GM21717 (cell line): ENCODE data around the gene ATRX.
"Not testable (repeated sequence)": the region's sequence is repeated elsewhere in the genome, so short reads cannot be mapped to it uniquely, and the experiment has no call there.

Experiments used
- ATAC-seq: cut with Tn5 transposase; IDR thresholded peaks from one replicate; pipeline ENCODE4 v1.9.1; 2021; ENCODE audit warnings: mild to moderate bottlenecking, moderate library complexity; ENCODE audit not compliant: unreplicated experiment

ATRX gene

DNA sequence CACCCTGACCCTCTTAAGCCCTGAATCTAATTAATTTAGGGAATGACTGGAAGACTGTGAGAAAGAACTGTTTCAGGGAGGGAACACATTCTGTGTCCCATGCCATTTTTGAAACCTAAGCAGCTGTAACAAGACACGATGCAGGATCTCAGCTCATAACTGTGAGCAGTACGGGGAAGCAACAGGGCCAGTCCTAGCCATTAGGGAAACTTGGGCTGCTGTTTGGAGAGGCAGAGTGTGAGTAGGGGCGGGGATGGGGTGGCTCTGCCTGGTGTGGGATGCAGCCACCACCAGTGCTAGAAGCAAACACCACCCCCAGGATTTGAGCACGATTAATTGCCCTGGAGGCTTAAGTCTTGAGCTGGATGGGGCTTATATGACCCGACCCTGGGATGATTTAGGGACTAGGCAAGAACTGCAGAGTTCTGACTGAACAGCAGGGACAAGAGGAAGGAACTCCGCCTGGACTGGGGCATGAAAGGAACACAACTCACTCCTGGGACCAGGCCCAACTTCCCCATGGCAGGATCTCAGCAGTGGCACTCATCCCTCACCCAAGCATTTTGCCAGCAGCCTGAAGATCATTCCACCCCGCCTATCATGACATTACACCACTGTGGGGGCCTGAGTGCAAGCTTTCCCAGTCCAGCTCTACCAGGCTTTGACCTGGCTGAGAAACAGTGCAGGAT lies 43.1 kb downstream of the ATRX start:
- ATAC-seq: no peak

DNA sequence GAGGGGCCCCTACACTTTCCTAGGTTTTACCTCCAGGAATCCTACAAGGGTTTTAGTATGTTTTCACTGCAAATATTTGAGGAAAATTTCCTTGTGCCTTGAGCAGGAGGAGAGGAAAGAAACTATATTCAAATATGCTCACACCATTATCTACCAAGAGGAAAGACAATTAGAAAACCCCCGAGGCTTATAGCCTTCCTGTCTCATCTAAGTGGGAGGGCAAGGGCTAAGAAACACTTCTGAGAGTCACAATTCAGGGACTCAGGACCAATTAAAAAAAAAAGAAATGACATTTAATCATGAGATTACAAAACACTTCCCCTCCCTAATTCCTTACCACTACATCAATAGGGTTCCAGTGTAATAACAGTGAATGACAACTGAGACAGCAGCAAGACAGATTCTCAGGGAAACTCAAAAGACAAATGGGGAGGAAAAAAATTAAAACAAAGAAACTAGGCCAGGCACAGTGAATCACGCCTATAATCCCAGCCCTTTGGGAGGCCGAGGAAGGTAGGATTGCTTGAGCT lies 45.6 kb downstream of the ATRX start:
- no peak for ATAC-seq

DNA sequence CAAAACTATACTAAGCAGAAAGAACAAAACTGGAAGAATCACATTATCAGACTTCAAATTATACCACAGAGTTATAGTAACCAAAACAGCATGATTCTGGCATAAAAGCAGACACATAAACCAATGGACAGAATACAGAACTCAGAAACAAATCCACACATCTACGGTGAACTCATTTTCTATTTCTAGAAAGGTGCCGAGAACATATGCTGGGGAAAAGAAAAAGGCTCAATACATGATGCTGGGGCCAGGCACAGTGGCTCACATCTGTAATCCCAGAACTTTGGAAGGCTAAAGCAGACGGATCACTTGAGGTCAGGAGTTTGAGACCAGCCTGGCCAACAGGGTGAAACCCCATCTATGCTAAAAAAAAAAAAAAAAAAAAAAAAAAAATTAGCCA lies 52.7 kb downstream of the ATRX start:
- no peak for ATAC-seq

DNA sequence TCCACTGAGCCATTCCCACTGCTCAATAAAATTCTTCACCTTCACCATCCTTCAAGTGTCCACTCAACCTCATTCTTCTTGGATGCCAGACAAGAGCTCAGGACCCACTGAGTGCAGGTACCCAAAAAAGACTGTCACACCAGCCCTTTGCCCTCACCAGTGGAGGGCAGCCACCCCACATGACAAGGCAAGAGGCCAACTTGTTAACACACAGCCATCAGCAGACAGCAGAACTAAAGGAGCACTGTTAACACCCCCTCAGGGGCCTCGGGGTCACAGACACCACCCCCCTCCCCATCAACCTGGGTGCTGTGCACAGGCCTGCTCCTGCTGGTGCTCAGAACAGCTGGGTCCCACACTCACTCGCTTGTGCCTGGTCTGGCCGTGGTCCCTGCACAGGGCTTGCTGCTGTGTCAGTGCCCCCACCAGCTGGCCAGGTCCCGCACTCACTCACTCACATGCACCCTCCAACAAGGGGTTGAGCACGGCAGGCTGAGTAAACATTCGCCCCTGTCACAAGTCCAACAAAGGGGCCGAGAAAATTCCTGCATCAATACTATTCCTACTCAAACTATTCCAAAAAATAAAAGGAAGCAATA lies 54.1 kb downstream of the ATRX start:
- no peak for ATAC-seq

DNA sequence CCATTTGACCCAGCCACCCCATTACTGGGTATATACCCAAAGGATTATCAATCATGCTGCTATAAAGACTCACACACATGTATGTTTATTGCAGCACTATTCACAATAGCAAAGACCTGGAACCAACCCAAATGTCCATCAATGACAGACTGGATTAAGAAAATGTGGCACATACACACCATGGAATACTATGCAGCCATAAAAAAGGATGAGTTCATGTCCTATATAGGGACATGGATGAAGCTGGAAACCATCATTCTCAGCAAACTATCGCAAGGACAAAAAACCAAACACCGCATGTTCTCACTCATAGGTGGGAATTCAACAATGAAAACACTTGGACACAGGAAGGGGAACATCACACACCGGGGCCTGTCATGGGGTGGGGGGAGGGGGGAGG lies 59.9 kb downstream of the ATRX start:
- not testable (repeated sequence) for ATAC-seq

DNA sequence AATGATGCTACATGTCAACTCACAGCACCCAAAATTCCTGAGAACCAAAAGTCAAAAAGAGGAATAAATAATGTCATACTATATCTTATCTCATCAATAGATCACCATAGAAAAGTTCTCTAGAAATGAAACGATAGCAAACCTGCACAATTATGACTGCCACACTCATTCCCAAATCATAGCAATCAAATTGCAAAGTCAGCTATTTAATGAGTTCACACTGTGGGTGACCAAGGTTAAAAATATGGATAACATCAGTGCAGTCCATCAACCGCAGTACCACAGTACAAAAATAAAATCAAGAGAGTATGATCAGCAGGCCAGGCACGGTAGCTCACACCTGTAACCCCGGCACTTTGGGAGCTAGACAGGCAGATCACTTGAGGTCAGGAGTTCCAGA lies 62.3 kb downstream of the ATRX start:
- no peak for ATAC-seq

DNA sequence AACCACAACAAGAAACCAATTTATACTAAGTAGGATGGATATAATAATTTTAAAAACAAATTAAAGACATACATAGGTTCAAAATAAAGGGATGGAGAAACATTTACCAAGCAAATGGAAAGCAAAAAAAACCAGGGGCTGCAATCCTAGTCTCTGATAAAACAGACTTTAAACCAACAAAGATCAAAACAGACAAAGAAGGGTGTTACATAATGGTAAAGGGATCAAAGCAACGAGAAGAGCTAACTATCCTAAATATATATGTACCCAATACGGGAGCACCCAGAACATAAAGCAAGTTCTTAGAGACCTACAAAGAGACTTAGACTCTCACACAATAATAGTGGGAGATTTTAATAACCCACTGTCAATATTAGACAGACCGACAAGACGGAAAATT lies 66.6 kb downstream of the ATRX start:
- ATAC-seq: no peak

DNA sequence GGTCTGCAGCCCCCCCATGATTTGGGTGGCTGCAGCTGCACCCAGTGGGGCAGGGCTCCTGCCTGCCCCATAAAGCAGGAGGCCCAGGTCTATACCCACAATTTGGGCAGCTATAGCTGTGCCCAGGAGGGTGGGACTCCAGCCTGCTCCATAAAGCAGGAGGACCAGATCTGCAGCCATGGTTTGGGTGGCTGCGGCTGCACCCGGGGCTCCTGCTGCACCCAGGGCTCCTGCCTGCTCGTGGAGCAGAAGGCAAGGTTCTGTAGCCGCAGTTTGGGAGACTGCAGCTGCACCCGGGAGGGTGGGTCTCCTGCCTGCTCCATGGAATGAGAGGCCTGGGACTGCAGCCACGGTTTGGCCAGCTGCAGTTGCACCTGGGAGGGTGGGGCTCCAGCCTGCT lies 81.1 kb downstream of the ATRX start:
- ATAC-seq: no peak

DNA sequence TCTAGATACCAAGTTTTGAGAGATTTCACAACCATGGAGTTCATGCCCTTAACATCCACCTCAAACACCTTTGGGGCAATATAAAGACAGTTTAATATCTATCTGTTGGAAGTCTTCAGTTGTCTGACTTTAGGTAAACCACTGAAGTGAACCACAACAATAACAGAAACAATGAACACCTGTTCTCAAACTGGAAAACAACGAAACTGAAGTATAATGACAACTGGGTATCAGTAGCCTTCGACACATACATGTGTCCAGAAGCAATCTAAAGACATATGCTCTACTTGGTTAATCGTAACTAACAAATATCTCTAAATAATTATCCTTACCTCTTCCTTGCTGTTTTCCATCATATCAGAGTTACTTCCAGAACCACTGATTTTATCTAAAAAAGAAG lies 87.8 kb downstream of the ATRX start:
- ATAC-seq: no peak

DNA sequence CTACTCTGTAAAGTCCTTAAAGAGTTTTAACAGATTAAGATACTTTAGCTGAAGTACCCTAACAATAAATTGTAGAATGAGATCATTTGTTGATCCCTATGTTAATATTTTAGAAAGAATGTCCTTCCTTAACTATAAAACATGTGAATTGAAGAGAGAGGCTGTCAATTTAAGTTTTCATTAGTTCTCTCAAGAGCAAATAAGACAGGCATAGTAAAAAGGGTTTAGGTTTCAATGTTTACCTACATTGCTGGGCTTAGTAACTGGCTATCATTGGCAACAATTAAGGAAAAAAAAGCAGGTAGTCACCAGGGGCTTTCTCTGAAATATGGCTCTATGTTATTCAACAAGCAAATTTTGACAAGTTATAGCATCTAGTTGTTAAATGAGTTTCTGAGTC lies 91.5 kb downstream of the ATRX start:
- ATAC-seq: no peak

DNA sequence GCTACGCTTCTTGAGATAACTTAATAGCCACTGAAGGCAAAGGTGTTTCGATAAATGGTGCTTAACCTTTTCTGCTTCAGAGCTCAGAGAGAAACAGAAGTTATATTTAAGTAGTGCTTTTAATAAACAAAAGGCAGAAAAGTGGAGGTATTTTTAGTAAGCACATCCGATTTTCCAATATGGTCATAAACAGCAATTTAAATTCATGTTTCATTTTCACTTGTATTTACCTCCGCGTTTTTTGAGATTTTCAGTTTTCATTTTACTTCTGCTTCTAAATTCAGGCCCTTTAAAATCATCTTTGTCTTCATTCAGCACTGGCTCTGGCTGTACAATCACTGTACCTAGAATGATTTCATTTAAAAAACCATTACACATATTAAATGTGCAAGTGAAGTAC lies 92.4 kb downstream of the ATRX start:
- no peak for ATAC-seq

DNA sequence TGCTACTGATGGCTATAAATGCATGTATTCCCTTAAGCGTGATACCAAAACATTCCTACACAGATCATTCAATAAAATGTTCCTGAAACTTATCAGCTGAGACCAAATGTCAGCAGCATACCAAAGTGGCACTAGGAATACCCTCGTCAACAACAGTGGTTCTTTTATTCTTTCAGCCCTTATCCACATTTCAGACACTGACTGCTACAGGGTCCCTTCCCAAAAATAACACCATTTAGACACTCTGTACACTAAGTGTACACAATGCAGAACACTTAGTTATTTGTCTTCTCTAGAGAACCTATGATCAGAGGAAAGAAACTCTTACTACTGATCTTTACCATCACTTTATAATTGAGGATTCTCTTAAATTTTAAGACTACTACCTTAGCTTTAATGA lies 94.1 kb downstream of the ATRX start:
- no peak for ATAC-seq

DNA sequence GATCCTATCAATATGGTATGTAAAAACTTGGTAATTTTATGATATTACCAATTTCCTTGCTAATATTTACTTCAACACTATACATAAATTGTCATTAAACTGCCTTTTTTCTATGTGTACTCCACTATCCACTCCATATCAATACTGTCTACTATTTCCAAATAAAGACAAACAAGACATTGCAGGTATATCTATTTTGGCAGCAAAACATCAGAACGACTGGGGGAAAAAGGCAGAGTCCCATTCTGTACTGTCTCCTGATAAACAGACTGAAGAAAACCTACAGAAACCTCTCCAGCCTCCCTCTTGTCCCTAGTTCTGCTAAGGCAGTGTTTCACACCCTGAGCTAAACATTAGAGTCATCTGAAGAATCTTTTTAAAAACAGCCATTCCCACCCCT lies 96.6 kb downstream of the ATRX start:
- no peak for ATAC-seq

DNA sequence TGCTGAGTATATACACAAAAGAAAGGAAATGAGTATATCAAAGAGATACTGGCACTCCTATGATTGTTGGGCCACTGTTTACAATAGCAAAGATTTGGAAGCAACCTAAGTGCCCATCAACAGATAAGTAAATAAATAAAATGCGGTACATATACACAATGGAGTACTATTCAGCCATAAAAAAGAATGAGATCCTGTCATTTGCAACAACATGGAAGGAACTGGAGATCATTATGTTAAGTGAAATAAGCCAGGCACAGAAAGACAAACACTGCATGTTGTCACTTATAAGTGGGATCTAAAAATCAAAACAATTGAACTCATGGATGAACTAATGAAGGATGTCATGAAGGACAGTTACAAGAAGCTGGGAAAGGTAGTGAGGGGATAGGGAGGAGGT lies 100.3 kb downstream of the ATRX start:
- not testable (repeated sequence) for ATAC-seq

DNA sequence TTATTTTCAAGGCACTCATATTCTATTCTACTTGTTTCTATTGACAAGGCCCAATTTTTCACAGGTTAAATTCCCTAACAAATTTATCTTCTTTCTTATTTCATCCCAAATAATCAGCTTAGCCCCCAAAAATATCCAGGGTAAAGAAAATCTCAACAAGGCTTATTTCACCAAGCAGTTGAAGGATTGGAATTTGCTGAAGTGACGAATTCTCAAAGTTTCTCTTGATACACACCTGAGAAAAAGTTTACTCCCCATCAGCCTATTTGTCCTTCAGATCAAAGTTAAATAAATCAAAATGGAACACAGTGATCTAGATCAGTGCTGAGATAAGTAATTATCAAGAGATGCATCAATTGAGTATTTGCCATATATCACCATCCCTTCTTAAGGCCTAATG lies 106.9 kb downstream of the ATRX start:
- no peak for ATAC-seq

DNA sequence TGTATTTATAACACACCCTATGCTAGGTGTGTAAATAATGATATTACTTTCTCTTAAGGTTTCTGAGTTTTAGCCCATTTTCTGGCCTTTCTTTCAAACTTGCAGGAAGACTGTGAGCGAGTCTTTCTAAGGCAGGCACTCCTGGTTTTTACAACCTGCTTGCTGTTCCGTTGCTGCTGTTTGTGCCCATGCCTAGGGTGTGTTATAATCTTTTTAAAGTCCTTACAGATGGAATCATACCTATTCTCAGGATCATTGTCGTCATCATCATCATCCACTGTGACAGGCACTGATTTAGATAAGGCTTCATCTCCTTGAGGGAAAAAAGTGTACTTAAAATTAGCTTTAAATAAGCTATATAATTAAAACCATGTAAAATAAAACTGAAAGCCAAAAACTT lies 110.0 kb downstream of the ATRX start:
- no peak for ATAC-seq

DNA sequence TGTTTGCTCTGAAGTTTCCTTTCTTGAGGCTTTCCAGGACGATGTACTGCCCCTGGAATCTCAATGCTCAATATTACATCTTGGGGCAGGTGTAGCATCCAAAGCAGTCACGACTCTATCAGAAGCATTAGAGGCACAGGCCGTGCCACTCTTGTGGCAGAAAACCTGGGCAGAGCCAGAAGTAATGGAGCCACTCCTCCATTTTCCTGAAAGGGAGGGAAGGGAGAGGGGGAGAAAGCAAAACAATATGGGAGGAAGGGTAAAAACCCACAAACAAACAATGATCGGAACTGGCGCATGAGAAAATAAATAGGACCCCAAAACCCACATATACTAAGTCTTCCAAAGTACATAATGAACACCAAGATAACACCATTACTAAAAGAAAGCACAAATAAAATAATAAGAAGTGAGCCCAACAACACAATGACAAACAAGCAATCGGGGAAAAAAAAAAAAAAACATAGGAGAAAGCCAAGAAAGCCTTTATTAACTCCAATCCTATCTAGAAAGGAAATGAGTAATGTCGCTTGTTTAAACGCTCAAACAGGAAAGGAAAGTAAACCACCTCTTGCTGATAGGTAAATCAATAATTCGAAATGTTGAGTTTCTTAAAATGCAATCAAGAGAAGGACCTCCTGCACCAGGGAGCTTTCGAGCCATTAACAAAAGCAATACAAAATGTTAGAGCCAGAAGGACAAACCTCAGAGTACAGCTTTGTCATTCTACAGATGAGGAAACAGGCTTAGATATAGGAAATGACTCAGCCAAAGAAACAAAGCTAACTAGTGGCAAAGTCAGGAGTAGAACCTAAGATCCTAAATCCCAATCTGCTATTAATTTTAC lies 117.4 kb downstream of the ATRX start:
- no peak for ATAC-seq

DNA sequence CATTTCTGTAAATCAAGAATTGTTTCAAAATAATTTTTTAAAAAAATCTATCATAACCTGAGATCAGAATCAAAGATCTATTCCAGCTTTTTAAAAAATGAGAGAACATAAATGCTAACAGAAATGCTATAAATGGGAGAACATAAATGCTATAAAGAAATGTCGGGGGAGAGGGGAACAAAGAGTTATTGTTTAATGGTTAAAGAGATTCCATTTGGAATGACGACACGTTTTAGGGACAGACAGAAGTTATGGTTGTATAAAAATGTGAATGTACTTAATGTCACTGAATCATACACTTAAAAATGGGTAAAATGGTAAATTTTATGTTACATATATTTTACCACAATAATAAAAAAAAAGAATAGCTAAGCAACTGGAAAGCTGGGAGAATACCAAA lies 127.1 kb downstream of the ATRX start:
- ATAC-seq: no peak

DNA sequence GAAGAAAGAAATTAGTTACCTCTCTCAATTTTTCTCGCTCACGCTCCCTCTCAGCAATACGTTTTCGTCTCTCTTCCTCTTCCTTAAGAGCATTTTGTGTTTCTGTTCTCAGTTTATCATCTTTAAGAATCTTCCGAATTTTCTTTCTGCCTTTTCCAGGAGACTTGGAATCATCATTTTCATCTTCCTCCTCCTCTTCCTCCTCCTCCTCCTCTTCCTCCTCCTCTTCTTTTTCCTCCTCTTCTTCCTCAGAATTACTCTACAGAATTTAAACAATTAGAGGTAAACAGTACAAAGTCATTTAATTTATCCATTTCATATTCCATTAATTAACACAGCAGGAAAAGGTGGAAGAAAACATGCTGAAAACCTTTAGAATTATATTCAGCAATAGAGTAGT lies 133.9 kb downstream of the ATRX start:
- ATAC-seq: no peak

DNA sequence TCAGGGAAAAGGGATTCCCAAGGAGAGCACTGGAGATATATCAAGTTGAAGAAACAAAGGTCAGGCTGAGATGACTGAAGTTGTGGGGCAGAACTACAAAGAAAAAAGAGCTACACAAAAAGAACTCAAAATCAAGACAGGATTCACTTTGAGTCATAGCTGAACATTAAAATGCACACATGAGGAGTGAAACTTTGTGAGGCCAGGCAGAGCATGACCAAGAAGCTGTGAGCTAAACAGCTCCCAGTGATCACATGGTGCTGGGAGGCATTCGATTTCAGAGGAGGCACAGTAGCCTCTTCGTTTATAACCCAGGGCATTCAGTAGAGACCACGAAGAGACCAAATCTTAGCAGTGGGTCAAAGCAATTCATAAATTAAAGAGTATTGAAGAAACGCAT lies 145.3 kb downstream of the ATRX start:
- ATAC-seq: peak; percentile 72

DNA sequence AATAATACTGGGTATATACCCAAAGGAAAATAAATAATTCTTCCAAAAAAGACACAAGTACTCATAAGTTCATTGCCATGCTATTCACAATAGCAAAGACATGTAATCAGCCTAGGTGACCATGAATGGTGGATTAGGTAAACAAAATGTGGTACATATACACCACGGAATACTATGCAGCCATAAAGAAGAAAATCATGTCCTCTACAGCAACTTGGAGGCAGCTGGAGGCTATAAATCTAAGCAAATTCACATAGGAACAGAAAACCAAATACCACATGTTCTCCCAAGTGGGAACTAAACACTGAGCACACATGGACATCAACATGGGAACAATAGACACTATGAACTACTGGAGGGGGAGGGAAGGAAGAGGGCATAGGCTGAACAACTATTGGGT lies 146.2 kb downstream of the ATRX start:
- no peak for ATAC-seq

DNA sequence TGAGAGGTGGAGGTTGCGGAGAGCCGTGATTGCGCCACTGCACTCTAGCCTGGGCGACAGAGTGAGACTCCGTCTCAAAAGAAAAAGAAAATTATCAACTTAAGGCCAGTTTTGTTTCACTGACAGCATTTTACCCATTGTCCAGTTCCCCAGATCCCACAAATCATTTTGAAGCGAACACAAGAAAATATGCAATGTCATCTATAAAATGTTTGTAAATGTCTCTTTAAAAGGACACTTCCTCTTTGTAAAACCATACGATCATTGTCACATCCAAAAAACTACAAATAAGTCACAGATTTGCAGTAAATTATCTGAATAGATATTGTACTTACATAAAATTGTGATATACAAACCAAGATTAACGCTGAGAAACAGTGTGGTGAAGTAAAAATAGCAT lies 147.6 kb downstream of the ATRX start:
- ATAC-seq: no peak
